Activated naive CD8-positive, alpha-beta T cell treated with anti-CD3 and anti-CD28 coated beads, Interleukin-2, amount 10 ng/mL, durations not matched to agents 7 days and 5 days (primary cell): Measurements from ENCODE around the gene TOMM34. TPM values are rescaled to one million over a fixed set of nuclear protein-coding genes. Genes with fewer than 3 reads are reported as not detected.

Experiments
- ATAC-seq: fragments of 150-1000 bp; cut with Tn5 transposase; one replicate; pipeline ENCODE4 v1.10.0; 2021; ENCODE audit warnings: low read depth, moderate library complexity
- POLR2A ChIA-PET: fragments of 350-600 bp; sonication (Branson Sonifier 250); formaldehyde crosslinking; loops from one replicate; lab custom pipeline; 2021; ENCODE audit warnings: antibody characterized with exemption; lab: Charles Lee
- DNase-seq: peaks from one replicate; pipeline ENCODE4 v3.0.0; 2021
- H3K27ac Mint-ChIP-seq: one replicate; pipeline ENCODE4 v1.8.0; 2022; ENCODE audit warnings: mild to moderate bottlenecking, mixed read lengths
- H3K27me3 Mint-ChIP-seq: one replicate; pipeline ENCODE4 v1.8.0; 2022; ENCODE audit warnings: mild to moderate bottlenecking, moderate library complexity, mixed read lengths
- H3K36me3 Mint-ChIP-seq: one replicate; pipeline ENCODE4 v1.8.0; 2021; ENCODE audit warnings: mild to moderate bottlenecking, mixed read lengths
- H3K4me1 Mint-ChIP-seq: one replicate; pipeline ENCODE4 v1.8.0; 2021; ENCODE audit warnings: mixed read lengths
- H3K4me3 Mint-ChIP-seq: one replicate; pipeline ENCODE4 v1.8.0; 2022; ENCODE audit warnings: mild to moderate bottlenecking, moderate library complexity, mixed read lengths
- H3K9me3 Mint-ChIP-seq: one replicate; pipeline ENCODE4 v1.8.0; 2021; ENCODE audit warnings: mixed read lengths
- total RNA-seq, 2 experiments: library from RNA; stranded (reverse); gene quantifications; one replicate each; pipeline ENCODE4 v1.2.3, GENCODE V29; 2021

Gene TOMM34
- total RNA-seq, 2 experiments from 2014 or later, result 14.4 to 15.4 TPM

DNA sequence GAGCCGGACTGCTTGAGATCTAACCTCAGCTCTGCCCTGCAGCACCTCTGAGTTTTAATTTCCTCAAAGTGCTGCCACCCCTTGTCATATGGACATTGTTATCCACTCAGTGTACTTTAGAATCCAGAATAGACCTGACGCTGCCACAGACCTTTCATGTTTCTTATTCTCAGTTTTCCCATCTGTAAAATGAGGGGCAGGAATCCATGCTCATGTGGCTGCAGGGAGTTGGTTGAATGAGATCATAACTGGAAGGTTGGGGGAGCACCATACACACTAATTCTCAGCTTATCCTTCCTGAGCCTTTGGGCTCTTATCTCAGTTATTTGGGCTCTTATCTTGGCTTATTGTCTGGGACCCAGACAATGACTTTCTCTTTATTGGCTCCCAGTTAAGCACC, 48.0 kb downstream of the TOMM34 start:
- POLR2A ChIA-PET, result no interaction called here
- Mint-ChIP-seq H3K27ac (no peak overlapping the region), H3K4me3 (no peak overlapping the region), H3K4me1 (peaks cover 33% of the 10 kb centered on the region), H3K36me3 (peaks cover 22% of the 10 kb centered on the region), H3K27me3 (no peaks in the 10 kb centered on the region), H3K9me3 (no peaks in the 10 kb centered on the region)
- DNase-seq (no peak), ATAC-seq (no peak)

DNA sequence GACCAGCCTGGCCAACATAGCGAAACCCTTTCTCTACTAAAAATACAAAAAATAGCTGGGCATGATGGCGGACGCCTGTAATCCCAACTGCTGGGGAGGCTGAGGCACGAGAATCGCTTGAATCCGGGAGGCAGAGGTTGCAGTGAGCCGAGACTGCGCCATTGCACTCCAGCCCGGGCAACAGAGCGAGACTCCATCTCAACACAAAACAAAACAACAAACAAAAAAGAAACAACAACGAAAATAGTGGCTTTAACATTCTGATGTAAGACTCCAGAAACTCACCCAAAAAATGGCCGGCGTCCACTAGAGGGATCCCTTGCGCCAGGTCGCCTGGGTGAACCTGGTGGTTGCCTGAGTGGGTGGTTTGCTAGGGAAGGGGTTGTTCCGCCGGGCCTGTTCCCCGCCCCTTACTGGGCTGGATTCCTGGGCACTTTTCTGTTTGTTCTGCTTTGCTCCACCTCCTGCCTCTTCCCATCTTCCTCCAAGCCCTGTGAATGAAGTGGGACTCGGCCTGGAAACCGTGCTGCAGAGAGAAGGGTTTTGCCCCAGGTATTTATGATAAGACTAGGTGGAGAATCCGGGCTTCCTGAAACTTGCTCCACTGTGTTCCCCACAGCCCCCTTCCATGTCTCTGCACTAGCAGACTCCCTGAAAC, 48.8 kb downstream of the TOMM34 start:
- Mint-ChIP-seq H3K27ac (peak overlapping the region; percentile 48), H3K4me3 (peak overlapping the region; percentile 61), H3K27me3 (no peaks in the 10 kb centered on the region), H3K4me1 (peaks cover 33% of the 10 kb centered on the region), H3K9me3 (no peaks in the 10 kb centered on the region), H3K36me3 (peaks cover 17% of the 10 kb centered on the region)
- ATAC-seq (no peak), DNase-seq (peak; percentile 71)
- POLR2A ChIA-PET, result interaction anchor here (0.7 to 1.0 kb wide), 2 partner anchors 11 to 26 kb away, joined by 3 to 4 read pairs; partner anchors contain the start of gene YWHAB

DNA sequence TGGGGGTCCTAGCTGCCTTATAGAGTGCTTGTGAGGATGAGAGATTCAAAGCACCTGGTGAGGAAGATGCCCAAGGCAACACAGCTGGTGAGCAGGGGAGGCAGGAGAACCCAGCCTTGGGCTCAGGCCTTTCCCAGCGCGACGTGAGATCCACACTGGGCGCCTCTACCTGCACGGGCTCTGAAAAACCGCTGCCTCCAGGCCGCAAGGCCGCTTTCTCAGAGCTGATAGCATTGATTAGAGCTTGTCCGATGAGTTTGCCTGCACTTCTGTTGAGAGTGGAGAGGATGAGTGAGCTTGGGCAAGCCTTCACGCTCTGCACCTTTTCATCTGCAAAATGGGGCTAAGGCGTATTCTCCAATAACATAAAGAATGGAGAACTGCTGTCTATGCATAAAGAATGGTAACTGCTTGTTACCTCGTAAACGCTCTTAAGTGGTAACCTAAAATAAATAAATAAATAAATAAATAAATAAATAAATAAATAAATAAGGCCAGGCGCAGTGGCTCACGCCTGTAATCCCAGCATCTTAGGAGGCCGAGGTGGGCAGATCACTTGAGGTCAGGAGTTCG, 49.4 kb downstream of the TOMM34 start:
- peaks cover 36% of the 10 kb centered on the region for H3K4me1 Mint-ChIP-seq
- no peaks in the 10 kb centered on the region for H3K9me3 Mint-ChIP-seq
- POLR2A ChIA-PET, result interaction anchor here (0.7 to 1.0 kb wide), 2 partner anchors 11 to 25 kb away, joined by 3 to 4 read pairs; partner anchors contain the start of gene YWHAB
- peak overlapping the region; percentile 89 for H3K4me3 Mint-ChIP-seq
- H3K27me3 Mint-ChIP-seq, result no peaks in the 10 kb centered on the region
- DNase-seq, result no peak
- peaks cover 23% of the 10 kb centered on the region for H3K36me3 Mint-ChIP-seq
- no peak for ATAC-seq
- peak overlapping the region; percentile 63 for H3K27ac Mint-ChIP-seq

DNA sequence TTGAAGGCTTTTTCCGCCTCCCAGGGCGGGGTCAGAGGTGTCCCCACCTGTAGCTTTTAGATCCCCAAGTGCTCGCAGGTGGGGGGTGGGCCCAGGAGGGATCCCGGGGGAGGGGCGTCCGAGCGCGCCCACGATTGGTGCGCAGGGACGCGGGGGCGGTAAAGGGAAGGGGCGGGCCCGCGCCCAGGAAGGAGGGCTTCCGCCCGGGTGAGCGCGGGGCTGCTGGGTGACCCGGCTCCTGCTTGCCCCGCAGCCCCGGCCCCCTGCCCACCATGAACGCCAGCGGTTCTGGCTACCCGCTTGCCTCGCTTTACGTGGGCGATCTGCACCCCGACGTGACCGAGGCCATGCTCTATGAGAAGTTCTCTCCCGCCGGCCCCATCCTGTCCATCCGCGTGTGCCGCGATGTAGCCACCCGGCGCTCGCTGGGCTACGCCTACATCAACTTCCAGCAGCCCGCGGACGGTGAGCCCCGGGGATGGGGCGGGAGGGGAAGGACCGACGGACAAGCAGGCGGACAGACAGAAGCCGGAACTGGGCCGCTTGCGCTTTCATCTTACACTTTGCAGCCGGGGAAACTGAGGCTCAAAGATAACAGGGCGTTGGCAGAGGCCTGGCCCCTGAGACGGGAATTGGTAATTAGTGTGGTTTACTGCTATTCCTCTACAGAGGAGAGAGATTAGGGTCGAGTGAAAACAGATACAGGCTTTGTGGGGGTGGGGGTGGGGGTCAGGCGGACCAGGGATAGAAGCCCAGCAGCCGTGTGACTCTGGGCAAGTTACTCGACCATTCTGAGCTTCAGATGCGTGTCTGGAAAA, 50.1 kb downstream of the TOMM34 start, which contains the start of gene PABPC1L:
TSS of gene PABPC1L (plus strand) at position 189 of the 818 bp plus-strand sequence. CDS start at position 273, 84 bp downstream.
- Mint-ChIP-seq H3K4me3 (peak within 1 kb of the TSS; percentile 89), H3K9me3 (no peaks in the 10 kb centered on the region), H3K36me3 (peaks cover 26% of the 10 kb centered on the region), H3K27ac (peak within 1 kb of the TSS; percentile 70), H3K27me3 (no peaks in the 10 kb centered on the region), H3K4me1 (peaks cover 32% of the 10 kb centered on the region)
- ATAC-seq (peak; percentile 97), DNase-seq (peak; percentile 85)
- POLR2A ChIA-PET, result interaction anchor here (0.6 to 1.5 kb wide), 9 partner anchors 10 to 61 kb away, joined by 3 to 8 read pairs (median 3); partner anchors contain the start of gene YWHAB

DNA sequence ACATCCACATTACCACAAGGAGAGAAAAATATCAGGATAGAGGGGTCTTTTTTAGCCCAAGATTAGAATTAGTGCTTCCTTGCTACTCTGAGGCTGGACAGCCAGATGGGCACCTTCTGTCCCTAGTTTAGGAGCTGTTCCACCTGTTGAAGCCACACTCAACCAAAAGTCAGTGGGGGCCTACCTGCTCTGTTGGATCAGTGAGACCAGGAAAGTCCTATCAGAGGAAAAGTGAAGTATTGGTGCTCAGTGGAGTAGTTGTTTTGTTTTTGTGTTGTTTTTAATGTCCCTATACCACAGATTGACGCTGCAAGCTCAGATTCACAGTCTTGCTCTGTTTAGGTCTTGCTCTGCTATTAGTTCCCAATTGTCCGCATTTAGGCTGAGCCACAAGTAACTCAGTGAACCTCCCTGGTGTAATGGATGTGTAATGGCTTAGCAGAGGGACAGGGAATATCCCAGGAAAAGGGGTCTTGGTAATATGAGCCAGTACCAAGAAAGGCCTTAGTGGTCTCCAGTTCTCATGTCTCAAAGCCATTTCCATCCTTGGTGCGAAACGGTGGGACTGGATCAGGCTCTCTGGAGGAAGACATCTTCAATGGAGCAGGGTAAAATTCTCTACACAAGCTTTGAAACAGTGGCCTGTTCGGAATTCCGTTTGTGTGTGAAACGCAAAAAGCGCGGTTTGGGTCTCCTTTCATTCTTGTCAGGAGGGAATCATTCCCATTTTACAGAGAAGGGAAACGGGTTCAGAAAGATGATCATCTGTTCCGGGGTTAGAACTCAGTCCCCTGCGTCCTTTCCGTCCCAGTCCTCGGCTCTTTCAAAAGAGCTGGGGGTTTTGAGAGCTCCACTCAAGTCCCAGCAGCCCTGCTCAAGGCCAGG, 51.0 kb downstream of the TOMM34 start:
- peak overlapping the region; percentile 89 for H3K4me3 Mint-ChIP-seq
- no peak for ATAC-seq
- no peaks in the 10 kb centered on the region for H3K9me3 Mint-ChIP-seq
- H3K27me3 Mint-ChIP-seq, result no peaks in the 10 kb centered on the region
- peaks cover 29% of the 10 kb centered on the region for H3K36me3 Mint-ChIP-seq
- POLR2A ChIA-PET, result interaction anchor here (0.6 to 1.5 kb wide), 7 partner anchors 12 to 62 kb away, joined by 3 to 8 read pairs (median 3); partner anchors contain the start of gene YWHAB
- peak overlapping the region; percentile 70 for H3K27ac Mint-ChIP-seq
- DNase-seq, result no peak
- H3K4me1 Mint-ChIP-seq, result peaks cover 25% of the 10 kb centered on the region

DNA sequence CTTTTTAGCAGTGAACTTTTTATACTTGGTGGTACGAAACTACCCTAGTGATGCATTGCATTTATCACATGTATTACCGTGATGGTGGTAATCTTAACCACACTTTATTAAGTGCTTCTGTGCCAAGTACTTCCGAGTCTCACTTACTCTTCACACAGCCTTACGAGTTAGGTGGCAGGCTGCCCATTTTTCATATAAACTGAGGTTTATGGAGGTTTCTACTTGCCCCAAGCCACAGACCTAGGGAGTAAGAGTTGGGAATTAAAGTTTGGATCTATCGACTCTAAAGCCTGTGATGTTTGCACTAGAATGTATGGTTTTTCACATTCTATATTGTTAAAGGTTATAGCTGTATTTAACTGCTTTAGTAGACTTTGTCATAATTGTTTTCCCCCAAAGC, 55.8 kb downstream of the TOMM34 start:
- POLR2A ChIA-PET, result interaction anchor here (1.3 kb wide), 1 partner anchor 13 kb away, joined by 3 read pairs; no protein-coding TSS in a partner anchor
- peaks cover 33% of the 10 kb centered on the region for H3K36me3 Mint-ChIP-seq
- H3K4me3 Mint-ChIP-seq, result no peak overlapping the region
- no peaks in the 10 kb centered on the region for H3K27me3 Mint-ChIP-seq
- H3K9me3 Mint-ChIP-seq, result no peaks in the 10 kb centered on the region
- H3K4me1 Mint-ChIP-seq, result peaks cover 29% of the 10 kb centered on the region
- no peak overlapping the region for H3K27ac Mint-ChIP-seq
- DNase-seq, result no peak
- ATAC-seq, result no peak

DNA sequence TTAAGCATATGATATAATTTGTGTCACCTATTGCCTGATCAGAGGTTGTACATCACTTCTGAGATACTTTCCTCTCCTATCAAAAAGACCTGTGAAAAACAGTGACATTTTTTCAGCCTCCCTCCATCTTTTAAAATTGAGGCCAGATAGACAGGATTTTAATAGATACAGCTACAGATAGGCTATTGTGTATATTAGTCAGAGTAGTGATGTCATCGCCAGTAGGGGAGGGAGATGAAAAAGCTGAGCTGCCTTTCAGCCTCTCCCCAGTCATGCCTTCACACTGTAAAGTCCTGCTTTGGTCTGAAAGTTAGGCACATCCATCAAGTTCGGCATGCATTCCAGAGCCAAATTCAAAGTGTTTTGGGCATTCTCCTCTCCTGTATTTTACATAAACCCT, 58.2 kb downstream of the TOMM34 start:
- H3K27me3 Mint-ChIP-seq, result no peaks in the 10 kb centered on the region
- ATAC-seq, result no peak
- POLR2A ChIA-PET, result interaction anchor here (1.7 kb wide), 1 partner anchor 14 kb away, joined by 3 read pairs; no protein-coding TSS in a partner anchor
- H3K36me3 Mint-ChIP-seq, result peaks cover 36% of the 10 kb centered on the region
- H3K4me1 Mint-ChIP-seq, result peaks cover 31% of the 10 kb centered on the region
- H3K27ac Mint-ChIP-seq, result no peak overlapping the region
- no peak overlapping the region for H3K4me3 Mint-ChIP-seq
- H3K9me3 Mint-ChIP-seq, result no peaks in the 10 kb centered on the region
- no peak for DNase-seq

DNA sequence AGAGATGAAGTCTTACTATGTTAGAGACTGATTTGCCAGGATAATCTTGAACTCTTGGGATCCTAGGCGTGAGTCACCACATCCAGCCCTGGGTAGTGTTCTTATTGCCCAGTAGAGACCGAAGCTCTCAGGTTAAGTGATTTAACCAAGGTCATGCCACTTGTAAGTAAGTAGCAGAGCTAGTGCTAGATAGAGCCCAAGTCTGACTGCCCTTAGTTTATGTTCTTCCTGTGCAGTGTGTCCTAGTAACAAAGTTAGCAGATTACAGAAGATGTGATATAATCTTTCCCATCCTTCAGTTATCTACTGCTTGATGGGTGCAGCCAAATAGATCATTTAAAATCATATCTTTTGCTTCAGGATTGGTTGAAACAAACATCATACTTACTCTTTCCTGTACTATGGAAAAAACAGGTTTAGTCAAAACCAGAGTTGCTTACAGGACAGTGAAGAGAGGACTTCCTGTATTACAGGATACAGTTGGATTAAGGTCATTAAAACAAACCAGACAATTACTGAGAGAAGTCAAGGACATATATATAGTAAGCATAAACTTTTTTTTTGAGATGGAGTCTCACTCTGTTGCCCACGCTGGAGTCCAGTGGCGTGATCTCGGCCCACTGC, 59.9 kb downstream of the TOMM34 start:
- H3K4me3 Mint-ChIP-seq, result peak overlapping the region; percentile 12
- H3K9me3 Mint-ChIP-seq, result no peaks in the 10 kb centered on the region
- H3K36me3 Mint-ChIP-seq, result peaks cover 34% of the 10 kb centered on the region
- DNase-seq (no peak), ATAC-seq (peak; percentile 82)
- H3K27me3 Mint-ChIP-seq, result no peaks in the 10 kb centered on the region
- peaks cover 40% of the 10 kb centered on the region for H3K4me1 Mint-ChIP-seq
- POLR2A ChIA-PET, result interaction anchor here (1.8 kb wide), 1 partner anchor 10 kb away, joined by 4 read pairs; no protein-coding TSS in a partner anchor
- peak overlapping the region; percentile 71 for H3K27ac Mint-ChIP-seq

DNA sequence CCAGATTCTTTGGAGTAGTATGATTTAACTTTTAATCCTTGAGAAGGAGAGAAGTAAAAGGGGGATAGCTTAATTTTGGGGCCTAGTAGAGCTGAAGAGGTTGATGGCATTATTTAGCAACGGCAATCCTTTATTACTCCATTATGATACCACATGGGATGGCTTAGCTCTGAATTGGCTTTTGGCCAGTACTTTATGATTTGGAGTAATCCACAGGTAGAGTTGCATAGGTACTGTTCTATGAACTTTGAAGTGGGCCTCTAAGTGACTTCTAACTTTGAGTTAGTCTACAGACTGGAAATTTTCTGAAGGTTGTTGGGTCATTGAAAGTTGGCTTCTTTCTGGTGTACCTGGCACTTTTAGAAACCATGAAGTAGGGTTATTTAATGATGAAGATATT, 63.1 kb downstream of the TOMM34 start:
- H3K27ac Mint-ChIP-seq, result peak overlapping the region; percentile 10
- no peaks in the 10 kb centered on the region for H3K9me3 Mint-ChIP-seq
- peaks cover 36% of the 10 kb centered on the region for H3K36me3 Mint-ChIP-seq
- no peak for DNase-seq
- H3K4me3 Mint-ChIP-seq, result no peak overlapping the region
- no peaks in the 10 kb centered on the region for H3K27me3 Mint-ChIP-seq
- POLR2A ChIA-PET, result interaction anchor here (0.6 to 0.7 kb wide), 2 partner anchors 12 to 904 kb away, joined by 3 read pairs; partner anchors contain the start of gene PABPC1L
- peaks cover 53% of the 10 kb centered on the region for H3K4me1 Mint-ChIP-seq
- no peak for ATAC-seq

DNA sequence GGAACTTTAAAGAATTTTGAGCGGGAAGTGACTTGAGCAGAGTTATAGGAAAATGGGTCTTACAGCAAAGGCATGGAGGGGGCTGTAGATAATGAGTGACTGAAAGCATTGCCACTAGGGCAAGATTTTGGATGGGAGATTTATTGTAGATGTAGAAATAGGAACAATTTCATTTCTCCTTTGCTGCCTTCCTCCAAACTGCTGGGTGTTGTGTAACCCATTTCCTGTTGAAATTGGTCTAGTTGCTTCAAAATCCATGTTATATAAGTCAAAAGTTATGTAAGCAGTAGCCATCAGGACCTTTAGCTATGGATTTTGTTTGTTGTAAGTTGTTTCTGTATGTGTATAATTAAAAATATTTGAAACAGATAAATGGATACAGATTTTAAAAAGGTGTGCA, 63.6 kb downstream of the TOMM34 start:
- H3K36me3 Mint-ChIP-seq, result peaks cover 42% of the 10 kb centered on the region
- ATAC-seq, result no peak
- DNase-seq, result no peak
- peak overlapping the region; percentile 27 for H3K27ac Mint-ChIP-seq
- no peaks in the 10 kb centered on the region for H3K9me3 Mint-ChIP-seq
- peaks cover 56% of the 10 kb centered on the region for H3K4me1 Mint-ChIP-seq
- POLR2A ChIA-PET, result interaction anchor here (0.6 to 1.8 kb wide), 3 partner anchors 11 to 904 kb away, joined by 3 to 5 read pairs (median 3); partner anchors contain the start of genes PABPC1L and YWHAB
- H3K27me3 Mint-ChIP-seq, result no peaks in the 10 kb centered on the region
- H3K4me3 Mint-ChIP-seq, result peak overlapping the region; percentile 20

DNA sequence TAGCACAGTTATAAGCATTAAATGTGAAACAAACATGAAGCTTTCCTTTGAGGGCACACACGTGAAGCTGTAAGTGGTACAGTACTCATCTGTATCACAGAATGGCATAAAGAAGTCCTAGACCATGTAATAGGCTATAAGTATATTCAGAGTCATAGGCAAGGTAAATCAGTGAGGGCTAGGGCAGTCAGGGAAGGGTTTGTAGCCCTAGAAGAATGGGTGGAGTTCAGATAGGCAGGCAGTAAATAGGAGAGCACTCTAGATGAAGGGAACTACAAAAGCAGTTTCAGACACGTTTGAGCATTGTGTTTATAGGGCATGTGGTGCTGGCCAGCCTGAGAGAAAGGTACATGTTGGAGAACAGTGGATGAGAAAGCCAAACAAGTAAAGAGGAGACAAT, 65.2 kb downstream of the TOMM34 start:
- peaks cover 37% of the 10 kb centered on the region for H3K36me3 Mint-ChIP-seq
- no peak overlapping the region for H3K4me3 Mint-ChIP-seq
- peak overlapping the region; percentile 58 for H3K27ac Mint-ChIP-seq
- H3K4me1 Mint-ChIP-seq, result peaks cover 48% of the 10 kb centered on the region
- POLR2A ChIA-PET, result interaction anchor here (1.8 kb wide), 1 partner anchor 9 kb away, joined by 5 read pairs; the partner anchor contains the start of gene YWHAB
- ATAC-seq (no peak), DNase-seq (no peak)
- H3K27me3 Mint-ChIP-seq, result no peaks in the 10 kb centered on the region
- no peaks in the 10 kb centered on the region for H3K9me3 Mint-ChIP-seq
